Kidney (tissue), 14 donors: Measurements from ENCODE around the gene FOCAD. TPM values are rescaled to one million over a fixed set of nuclear protein-coding genes. Genes with fewer than 3 reads are reported as not detected.

Experiments used
- DNase-seq, 5 donors: peaks; one replicate each; pipeline ENCODE4 v3.0.0-alpha.2; 2013 to 2020
- FAIRE-seq: peaks from 2 replicates; lab custom pipeline; 2012; peaks lifted over from hg19 to GRCh38; lab: Jason Lieb, UNC
- H3K27ac ChIP-seq, 2 donors: one replicate each; pipeline ENCODE4 v1.7.0; 2013; ENCODE audit warnings: low read depth in 2 of 2, low read length in 2 of 2, inconsistent platforms in 1 of 2
- H3K27me3 ChIP-seq: one replicate; pipeline ENCODE4 v1.7.1; 2013; ENCODE audit warnings: low read length, inconsistent platforms; ENCODE audit not compliant: control insufficient read depth, insufficient read depth
- H3K36me3 ChIP-seq, 3 donors: one replicate each; pipeline versions ENCODE4 v1.7.0 to v1.7.1; 2013; ENCODE audit warnings: low read length in 3 of 3, control low read depth in 1 of 3, inconsistent platforms in 1 of 3; ENCODE audit not compliant: insufficient read depth in 3 of 3, control insufficient read depth in 2 of 3
- H3K4me1 ChIP-seq, 3 donors: one replicate each; pipeline versions ENCODE4 v1.7.0 to v1.7.1; 2013; ENCODE audit warnings: low read length in 3 of 3, inconsistent platforms in 1 of 3, low read depth in 1 of 3; ENCODE audit not compliant: control insufficient read depth in 2 of 3, insufficient read depth in 2 of 3
- H3K4me3 ChIP-seq, 3 donors: one replicate each; pipeline versions ENCODE4 v1.7.0 to v1.8.1; 2013; ENCODE audit warnings: low read length in 3 of 3, control low read depth in 1 of 3, inconsistent platforms in 1 of 3
- H3K9ac ChIP-seq, 3 donors: one replicate each; pipeline versions ENCODE4 v1.7.0 to v1.7.1; 2013; ENCODE audit warnings: low read length in 3 of 3, control low read depth in 1 of 3, inconsistent platforms in 1 of 3
- H3K9me3 ChIP-seq, 3 donors: one replicate each; pipeline versions ENCODE4 v1.7.0 to v1.7.1; 2013; ENCODE audit warnings: low read length in 3 of 3, control low read depth in 1 of 3, inconsistent platforms in 1 of 3; ENCODE audit not compliant: control insufficient read depth in 2 of 3, insufficient read depth in 1 of 3
- intact Hi-C: fragments of 100-400 bp; cut with DNase I; formaldehyde crosslinking; loops from one replicate; pipeline ENCODE4 v1.11.1; 2022
- polyA plus RNA-seq: library from polyadenylated mRNA; stranded (reverse); fragments of 350-450 nt; fragmentation: Illumina TruSeq; extraction: RNeasy Lipid Tissue Mini Kit (QIAGEN cat#74804); gene quantifications from one replicate; pipeline ENCODE4 v1.2.3, GENCODE V29; 2014; ENCODE audit warnings: low read depth, low replicate concordance; ENCODE audit not compliant: insufficient read depth
- total RNA-seq: library from RNA; stranded (reverse); fragmentation: NEBNext Ultra II Directional; extraction: Animal tissue kit (Norgen Biotek cat#: 25700); gene quantifications from one replicate; pipeline ENCODE4 v1.2.1, GENCODE V29; 2021
- TF ChIP-seq, protein P1 (sequence below): IDR thresholded peaks from 3 replicates; pipeline ENCODE4 v1.5.1; 2012; ENCODE audit warnings: mild to moderate bottlenecking, moderate library complexity, borderline replicate concordance; ENCODE audit not compliant: insufficient read depth; ENCODE audit errors: extremely low read depth
- donor health status: control.
- donor health status: control.
- donor health status: control.
- donor health status: control.
- donor health status: control.
- donor health status: DM: yes; HTN: yes; CAD: no.
- donor health status: Normal renal cell carcinoma (clear cell type).

FOCAD gene
- total and polyA plus RNA-seq, 2 donors from 2014 or later: 12.2 to 35.7 TPM

- no peaks in the 10 kb centered on the region for H3K36me3 ChIP-seq
- no peaks in the 10 kb centered on the region for H3K9me3 ChIP-seq
- H3K27me3 ChIP-seq: no peaks in the 10 kb centered on the region
- FAIRE-seq: peak; percentile 13
- DNase-seq: peak in 3 of 5 donors; percentile 11 to 24 (median 21)
- H3K27ac ChIP-seq: no peak overlapping the region
- TF ChIP-seq, protein P1, sequence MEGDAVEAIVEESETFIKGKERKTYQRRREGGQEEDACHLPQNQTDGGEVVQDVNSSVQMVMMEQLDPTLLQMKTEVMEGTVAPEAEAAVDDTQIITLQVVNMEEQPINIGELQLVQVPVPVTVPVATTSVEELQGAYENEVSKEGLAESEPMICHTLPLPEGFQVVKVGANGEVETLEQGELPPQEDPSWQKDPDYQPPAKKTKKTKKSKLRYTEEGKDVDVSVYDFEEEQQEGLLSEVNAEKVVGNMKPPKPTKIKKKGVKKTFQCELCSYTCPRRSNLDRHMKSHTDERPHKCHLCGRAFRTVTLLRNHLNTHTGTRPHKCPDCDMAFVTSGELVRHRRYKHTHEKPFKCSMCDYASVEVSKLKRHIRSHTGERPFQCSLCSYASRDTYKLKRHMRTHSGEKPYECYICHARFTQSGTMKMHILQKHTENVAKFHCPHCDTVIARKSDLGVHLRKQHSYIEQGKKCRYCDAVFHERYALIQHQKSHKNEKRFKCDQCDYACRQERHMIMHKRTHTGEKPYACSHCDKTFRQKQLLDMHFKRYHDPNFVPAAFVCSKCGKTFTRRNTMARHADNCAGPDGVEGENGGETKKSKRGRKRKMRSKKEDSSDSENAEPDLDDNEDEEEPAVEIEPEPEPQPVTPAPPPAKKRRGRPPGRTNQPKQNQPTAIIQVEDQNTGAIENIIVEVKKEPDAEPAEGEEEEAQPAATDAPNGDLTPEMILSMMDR: no peak
- no peak overlapping the region for H3K9ac ChIP-seq
- H3K4me1 ChIP-seq: peaks cover 0 to 2% (median 0%) of the 10 kb centered on the region in 3 donors
- intact Hi-C loops: no loop called here
- no peak overlapping the region for H3K4me3 ChIP-seq
Measured at GRCh38 chr9:20835377-20836286, 151.6 kb downstream of the FOCAD start.

DNA sequence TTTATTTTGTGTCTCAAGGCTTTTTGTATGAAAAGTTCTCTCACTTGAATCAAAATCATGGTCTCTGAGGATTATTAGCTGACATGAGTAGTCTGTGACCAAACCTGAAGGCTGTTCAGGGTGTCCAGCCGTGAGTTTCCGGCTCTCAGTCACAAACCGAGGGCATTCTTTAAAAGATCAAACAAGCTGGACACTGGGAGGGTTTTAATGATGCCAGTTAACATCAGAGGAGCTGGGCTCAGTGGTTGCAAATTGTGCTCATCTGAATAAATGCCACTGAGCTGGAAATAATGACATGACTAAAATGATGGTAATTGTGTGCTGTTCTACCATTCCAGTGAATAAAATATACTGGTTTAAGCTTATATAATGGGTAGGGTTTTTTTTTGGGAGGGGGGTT lies 153.1 kb downstream of the FOCAD start:
- Histone ChIP-seq H3K9me3 (no peaks in the 10 kb centered on the region), H3K4me1 (peaks cover 0 to 2% (median 0%) of the 10 kb centered on the region in 3 donors), H3K27ac (no peak overlapping the region), H3K4me3 (no peak overlapping the region), H3K36me3 (no peaks in the 10 kb centered on the region), H3K9ac (no peak overlapping the region), H3K27me3 (no peaks in the 10 kb centered on the region)
- TF ChIP-seq, protein P1: no peak
- DNase-seq (peak in 2 of 5 donors; percentile 20 to 25), FAIRE-seq (no peak)
- intact Hi-C loops: no loop called here

- Histone ChIP-seq H3K27me3 (no peaks in the 10 kb centered on the region), H3K4me3 (no peak overlapping the region), H3K4me1 (peaks cover 0 to 2% (median 0%) of the 10 kb centered on the region in 3 donors), H3K36me3 (no peaks in the 10 kb centered on the region), H3K9ac (no peak overlapping the region), H3K9me3 (no peaks in the 10 kb centered on the region), H3K27ac (no peak overlapping the region)
- intact Hi-C loops: no loop called here
- FAIRE-seq (no peak), DNase-seq (no peak)
- TF ChIP-seq, protein P1: no peak
Measured at GRCh38 chr9:20838218-20838617, 154.2 kb downstream of the FOCAD start.
